ENCODE results near the gene PTPRE.

Gene PTPRE

DNA sequence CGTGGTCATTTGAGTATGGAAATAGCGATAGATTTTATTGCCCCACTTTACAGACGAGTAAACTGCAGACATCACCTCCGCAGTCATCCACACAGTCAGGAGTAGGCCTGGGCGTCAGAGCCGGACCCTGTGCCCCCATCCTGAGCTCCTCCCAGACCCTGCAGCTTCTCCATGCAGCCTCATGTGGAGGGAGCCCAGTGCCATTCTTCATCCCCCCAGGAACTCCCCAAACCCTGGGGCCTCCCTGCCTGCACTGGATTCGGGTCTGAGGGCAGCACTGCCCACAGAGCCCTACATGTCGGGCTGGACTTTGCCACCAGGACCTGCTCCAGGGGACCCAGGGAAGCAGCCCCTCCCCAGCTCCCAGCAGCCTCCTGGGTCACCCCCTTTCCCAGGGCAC is 118.5 kb downstream of the PTPRE start:
- DNase-seq (ENCODE audit: low read depth in 2 of 2): no peak

DNA sequence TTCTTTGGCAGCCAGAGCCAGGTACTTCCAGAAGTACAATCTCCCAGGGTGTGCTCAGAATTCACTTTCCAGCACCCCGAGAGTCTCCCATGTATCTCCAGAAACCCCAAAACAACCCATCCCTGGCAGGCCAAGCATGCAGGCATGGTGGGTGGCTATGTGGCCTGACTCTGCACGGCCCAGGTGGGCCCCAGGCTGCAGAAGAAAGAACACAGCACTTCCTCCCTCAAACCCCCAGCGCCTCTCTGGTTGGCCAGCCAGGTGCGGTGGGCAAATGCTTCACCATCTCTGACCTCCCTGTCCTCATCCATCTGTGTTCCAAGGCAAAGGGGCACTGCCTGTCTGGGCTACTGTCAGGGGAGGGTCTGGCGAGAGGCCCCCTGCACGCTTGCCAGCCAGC is 119.0 kb downstream of the PTPRE start:
- DNase-seq (ENCODE audit: low read depth in 2 of 2): no peak

DNA sequence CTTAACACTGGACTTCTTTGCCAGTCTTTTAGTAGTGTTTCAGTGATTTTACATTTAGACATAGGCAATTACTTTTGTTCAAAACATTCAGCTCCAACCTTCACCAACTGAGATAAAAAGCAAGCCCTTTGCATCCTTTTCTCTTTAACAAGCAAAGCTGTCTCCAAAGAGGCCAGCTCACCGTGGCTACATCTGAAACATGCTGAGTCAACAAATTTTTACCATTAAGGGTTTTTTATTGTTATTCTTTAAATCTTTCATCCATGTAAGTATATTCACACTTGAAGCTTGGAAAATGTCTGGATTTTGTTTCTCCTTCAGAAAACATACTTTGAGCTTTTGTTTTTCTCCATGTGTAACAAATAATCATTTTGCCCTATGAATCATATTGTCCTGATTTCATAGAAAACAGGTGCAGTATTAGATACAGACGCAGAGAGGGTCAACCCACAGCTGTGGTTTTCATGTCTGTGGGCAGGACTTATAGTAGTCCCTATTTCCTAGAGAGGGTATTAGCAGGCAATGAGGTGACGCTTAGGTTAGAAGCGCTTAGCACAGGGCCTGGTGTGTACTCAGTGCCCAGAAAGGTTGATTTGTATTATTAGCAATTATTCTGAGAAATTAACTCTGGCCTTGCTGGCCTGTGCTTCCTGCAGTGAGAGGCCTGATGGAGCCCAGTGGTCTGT is 119.9 kb downstream of the PTPRE start:
- DNase-seq (ENCODE audit: low read depth in 2 of 2): no peak

DNA sequence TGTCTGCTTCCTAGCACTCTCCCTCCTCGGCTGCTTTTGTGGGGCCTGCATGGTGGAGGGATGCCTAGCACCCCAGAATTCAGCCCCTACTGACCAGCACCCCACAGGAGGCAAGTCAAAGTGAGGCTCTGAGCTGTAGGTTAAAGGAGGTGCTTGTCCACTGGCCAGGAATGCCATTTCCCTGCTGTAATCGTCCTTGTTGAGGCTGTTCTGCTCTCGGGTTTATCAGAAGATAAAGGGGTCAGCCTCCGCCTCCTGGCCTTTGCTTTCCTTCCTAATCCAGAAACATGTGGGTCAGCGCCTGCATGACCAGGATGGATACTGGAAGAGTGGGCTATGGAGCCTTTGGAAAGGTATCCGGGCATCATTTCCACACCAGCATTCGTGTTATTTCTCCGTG is 120.4 kb downstream of the PTPRE start:
- DNase-seq (ENCODE audit: low read depth in 2 of 2): no peak

DNA sequence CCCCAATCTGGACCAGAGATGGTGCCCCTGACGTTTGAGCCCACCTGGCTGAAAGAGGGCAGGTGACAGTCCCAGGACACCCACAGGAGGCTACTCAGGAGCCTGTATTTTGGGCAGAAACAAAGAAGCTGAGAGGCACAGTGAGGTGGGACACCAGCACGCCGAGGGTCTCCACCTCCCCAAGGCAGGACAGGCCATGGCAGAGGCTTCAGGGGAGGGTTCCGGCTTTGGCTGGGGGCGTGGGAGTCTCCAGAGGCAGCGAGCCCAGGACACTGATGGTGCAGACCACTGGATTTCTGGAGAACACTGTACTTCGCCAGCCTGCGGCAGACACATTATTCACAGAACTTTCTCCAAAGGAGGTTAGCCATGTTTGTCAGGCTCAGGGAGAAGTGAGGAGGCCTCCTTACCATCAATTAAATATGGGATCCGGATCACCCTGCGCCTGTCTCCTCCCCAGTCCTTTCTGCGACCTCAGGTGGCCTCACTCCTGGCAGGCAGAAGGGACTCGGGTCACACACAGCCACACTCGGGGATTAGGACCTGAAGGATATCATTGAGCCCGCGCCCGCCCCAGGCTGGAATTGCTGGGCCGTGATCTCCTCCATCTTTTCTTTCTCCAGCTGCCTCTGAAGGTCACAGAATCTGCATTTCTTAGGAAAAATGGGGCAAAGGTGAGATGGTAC is 121.1 kb downstream of the PTPRE start:
- no peak for DNase-seq (ENCODE audit: low read depth in 2 of 2)

DNA sequence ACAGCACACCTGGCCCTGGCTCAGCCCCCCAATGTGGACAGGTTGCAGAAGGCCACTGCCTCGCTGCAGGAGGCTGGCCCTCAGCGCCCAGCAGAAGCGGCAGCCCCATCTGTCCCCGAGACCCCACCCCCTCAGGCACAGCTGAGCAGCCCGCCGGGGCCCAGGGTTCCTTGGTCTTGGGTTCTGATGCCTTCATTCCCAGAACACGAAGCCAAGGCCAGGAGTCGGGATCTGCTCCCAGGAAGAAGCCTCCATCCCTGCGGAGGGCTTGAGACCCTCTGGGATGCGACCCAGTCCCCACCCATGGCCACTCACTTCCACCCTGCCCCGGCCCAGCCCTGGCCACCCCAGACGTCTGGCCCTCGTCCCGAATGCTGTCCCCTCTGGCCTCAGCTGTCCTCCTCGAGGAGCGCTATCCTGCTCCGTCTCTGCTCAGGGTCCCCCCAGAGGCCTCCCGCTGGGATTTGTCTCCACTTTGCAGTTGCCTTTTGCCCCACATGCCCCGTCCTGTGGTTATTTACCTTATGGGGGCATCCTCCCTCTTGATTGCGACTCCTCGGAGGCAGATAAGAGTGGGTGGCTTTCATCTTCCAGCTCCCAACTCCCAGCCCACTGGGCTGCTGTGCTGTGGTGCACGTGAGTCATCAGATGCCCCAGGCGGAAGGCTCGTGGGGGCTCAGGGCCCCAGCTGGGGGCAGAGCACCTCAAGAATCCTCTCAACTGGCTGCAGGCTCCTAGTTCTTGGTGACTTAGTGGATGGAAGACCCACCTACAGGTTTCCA is 121.8 kb downstream of the PTPRE start:
- no peak for DNase-seq (ENCODE audit: low read depth in 2 of 2)

DNA sequence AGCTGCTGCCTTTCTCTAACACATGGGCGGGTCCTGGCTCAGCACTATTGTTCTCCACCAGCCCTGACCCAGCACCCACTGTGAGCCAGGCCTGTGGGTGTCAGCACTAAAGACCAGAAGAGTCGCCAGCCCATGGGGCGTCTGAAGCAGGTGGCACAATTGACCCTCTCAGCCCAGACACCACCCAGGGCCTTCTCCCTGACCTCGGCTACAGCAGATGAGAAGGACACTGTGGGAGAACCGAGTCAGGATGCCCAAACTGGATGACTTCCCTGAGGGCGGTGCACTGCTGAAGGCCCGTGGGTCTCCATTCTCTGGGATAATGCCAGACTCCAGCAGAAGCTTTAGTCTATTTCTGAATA is 122.4 kb downstream of the PTPRE start:
- no peak for DNase-seq (ENCODE audit: low read depth in 2 of 2)

DNA sequence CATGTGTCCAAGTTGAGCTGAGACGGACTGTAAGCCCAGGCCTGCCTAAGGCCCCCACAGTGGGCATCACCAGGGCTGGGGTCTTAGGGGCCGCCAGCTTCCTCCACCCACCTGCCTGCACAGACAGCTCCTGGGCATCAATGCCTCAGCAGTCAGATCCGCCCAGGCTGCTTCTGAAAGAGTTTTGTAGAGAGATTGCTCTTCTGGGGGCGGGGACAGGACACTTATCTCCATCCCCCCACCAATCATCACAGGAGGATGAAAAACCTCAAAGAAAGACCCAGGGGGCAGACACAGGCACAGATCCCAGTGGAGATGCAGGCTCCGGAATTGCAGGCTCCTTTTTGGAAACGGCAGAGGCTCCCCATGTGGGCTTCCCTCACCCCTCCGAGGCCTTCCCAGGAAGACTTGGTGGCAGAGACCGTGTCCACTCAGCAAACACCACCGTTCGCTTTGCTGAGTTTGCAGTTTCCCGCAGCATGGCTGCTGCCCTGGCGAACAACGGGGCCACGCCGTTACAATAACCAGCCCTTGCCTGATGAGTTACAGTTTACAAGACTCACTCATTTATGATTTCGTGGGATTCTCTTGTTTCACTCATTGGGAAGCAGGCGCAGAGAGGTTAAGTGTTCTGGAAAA is 122.9 kb downstream of the PTPRE start:
- no peak for DNase-seq (ENCODE audit: low read depth in 2 of 2)

DNA sequence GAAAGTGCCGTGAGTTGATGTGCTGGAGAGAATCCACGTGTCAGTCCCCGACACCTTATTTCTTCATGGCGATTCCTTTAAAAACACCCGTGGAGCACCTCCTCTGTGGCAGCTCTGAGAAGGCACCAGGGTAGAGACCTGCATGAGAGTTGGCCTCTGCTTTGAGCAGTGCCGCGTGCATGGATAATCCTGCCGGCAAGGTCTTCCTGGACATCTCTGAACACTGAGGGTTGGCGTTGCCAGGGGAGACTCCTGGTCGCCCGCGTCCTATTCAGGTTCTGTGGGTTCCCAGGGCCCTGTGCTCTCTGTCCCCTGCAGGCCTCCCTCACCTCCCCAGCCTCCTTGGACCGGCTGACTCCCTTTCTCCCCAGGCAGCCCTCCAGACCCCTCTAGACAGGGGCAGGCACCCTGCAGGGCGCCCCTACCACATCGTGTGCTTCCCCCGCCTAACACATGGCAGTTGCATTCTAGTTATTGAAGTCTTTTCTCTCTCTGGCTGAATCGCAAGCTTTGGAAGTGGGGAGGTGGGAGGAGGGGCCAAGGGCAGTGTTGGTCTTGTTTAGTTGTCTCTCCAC is 123.7 kb downstream of the PTPRE start:
- DNase-seq (ENCODE audit: low read depth in 2 of 2): no peak

DNA sequence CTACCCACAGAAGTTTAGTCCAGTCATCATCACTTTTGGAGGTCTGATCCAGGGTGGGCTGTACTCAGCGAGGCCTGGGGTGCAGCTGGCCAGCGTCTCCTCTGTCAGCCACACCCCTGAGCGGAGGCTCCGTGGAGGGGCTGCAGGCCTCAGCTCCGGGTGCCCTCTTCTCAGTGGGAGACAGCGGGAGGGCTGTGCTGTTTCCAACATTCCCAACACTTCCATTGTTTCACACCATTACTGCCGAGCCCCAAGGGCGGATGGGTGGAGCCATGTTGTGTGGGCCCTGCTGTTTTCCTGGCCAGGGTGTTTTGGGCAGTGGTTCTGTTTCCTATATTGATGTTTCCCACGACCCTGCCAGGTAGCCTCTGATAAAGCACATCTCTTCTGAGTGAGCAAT is 124.3 kb downstream of the PTPRE start:
- no peak for DNase-seq (ENCODE audit: low read depth in 2 of 2)

DNA sequence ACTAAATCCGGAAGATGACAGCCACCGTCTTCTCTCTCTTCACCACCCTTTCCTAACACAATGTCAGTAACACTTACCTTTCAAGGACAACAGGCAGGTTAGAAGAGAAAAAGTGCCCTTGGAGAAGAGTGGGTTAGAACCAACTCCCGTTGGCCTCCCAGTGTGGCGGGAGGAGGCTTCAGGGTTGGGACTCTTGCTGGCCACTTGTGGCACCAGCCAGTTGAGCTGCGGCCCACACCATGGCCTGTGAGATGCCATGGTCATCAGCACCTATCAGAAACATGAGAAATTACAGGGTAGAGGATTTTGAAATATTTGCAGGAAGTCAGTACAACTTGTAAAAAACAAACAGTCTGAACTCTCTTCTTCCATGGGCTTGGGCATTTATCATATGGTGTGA is 125.6 kb downstream of the PTPRE start:
- DNase-seq (ENCODE audit: low read depth in 2 of 2): no peak

DNA sequence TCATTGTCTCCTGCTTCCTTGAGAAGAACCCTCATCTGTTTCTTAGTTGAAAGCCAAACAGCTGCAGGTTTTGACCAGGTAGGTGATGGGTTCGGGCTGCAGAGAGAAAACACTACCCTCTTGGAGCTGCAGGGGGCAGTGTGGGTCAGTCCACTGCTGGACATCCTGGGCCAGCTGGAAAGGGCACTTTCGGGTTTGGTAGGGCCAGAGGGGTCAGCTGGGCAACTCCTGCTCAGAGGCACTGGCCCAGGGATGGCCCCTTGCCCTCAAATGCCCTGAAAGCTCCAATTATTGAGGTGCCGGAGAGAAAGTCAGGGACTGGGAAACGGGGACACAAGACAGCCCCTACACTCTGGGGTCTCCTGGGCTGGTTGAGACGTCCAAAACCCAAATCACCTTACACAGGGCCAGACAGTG is 128.7 kb downstream of the PTPRE start:
- peak; percentile 18 to 62 for DNase-seq (ENCODE audit: low read depth in 2 of 2)

DNA sequence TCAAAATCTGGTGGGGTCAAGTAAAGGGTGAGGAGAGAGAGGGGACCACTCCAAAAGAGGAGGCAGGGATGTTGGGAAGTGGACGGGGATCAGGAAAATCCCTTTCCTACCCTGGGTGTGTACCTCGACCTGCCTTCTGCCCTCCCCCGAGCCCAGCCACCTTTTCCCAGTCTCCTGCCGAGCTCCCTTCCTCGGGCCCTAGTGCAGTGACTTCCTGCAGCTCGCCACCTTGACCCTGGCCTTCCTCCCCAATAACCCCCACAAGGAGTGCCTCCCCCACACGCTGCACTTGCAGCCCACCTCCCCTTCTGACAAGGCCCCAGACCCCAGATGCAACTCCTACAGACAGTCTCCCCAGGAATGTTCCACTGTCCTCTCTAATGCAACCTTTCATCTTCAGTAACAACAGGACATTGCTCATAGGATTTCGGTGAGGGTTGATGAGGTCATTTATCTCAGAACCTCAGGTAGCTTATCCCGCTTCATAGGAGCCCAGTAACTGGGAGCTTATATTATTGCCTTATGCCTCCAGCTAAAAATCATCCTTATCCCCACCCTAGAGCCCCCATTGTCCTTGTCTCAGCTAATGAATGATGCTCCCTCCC is 129.2 kb downstream of the PTPRE start:
- no peak for DNase-seq (ENCODE audit: low read depth in 2 of 2)

DNA sequence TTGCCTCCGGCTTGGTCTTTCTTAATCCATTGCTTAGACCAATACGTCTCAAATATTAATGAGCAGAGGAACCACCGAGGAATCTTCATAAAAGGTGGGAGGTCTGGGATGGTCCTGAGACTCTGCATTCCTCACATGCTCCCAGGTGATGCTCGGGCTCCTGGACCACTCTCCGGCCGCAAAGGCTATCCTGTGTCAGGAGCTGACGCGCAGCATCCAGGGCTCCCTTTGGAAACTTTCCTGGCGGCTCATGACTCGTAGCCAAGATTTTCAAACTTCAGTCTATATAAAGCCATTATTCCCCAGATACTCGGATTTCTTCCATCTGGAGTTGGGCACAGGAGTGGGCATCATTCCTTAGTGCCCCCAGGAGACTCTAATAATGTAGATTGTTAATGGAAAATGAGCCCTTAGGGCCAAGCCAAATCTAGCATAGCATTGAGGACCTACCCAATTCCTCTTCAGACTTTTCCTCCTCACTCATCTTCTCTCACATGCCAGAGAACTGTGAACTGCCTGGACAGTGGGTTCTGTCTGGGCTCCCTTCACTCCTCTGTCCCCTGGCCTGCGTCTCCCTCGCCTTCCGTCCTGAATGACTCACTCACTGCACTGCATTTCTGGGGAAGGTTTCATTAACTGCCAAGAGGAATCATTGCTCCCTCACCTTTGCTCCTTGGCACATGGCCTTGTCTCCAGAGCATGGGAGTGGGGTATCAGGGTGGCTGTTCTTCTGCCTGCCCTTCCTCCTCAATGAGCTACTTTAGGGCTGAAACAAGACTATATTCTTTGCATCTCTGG is 130.0 kb downstream of the PTPRE start:
- DNase-seq (ENCODE audit: low read depth in 2 of 2): no peak

DNA sequence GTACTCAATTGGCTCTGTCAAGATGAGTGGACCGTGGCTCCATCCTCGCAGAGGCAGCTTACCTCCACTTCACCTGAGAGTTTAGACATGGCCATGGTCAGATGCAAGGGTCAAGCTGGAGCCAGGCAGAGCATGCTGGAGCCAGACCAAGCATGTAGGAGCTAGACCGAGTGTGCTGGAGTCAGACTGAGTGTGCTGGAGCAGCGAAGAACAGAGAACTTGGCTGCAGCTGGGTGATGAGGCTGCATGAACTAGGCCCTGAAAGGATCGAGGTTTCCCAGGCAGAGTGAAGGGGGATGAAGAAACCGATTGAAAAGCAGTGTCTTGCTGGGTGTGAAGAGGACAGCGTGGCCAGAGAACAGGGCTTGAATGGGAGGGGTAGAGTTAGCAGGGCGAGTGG is 133.2 kb downstream of the PTPRE start:
- no peak for DNase-seq (ENCODE audit: low read depth in 2 of 2)

DNA sequence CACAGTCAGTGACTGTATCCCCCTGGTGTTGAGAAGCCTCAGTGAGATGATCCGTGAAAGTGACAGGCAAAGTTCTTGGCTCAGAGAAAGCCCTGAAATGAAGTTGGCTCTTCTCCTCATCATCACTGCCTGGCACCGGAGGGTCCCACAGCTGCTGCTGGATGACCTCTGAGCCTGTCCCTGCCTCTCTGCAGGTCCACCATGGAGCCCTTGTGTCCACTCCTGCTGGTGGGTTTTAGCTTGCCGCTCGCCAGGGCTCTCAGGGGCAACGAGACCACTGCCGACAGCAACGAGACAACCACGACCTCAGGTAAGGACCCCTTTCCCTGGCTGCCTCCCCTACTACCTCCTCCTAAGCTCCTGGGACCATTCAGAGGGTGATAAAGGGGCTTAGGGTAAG is 133.8 kb downstream of the PTPRE start:
- no peak for DNase-seq (ENCODE audit: low read depth in 2 of 2)

DNA sequence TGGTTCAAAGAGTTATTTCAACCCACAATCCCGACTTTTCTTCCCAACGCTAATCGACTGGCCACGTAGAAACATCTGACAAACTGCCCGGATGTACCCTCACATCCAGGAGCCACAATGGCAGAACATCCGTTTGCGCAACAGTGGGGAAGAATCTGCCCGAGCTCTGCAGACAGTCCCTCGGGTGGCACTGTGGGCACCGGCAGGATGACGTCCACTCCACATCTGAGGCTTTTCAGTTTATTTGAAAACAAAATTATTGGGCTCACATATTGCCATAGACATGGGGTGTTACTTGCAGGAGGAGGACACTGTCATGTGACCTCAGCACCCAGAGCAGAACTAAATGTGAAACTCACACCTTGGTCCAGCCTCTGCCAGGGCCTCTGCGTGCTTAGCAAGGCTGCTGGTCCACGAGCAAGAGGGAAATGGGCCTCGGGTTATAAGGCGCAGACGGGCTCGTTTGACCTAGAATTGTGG is 135.3 kb downstream of the PTPRE start:
- DNase-seq (ENCODE audit: low read depth in 2 of 2): no peak

DNA sequence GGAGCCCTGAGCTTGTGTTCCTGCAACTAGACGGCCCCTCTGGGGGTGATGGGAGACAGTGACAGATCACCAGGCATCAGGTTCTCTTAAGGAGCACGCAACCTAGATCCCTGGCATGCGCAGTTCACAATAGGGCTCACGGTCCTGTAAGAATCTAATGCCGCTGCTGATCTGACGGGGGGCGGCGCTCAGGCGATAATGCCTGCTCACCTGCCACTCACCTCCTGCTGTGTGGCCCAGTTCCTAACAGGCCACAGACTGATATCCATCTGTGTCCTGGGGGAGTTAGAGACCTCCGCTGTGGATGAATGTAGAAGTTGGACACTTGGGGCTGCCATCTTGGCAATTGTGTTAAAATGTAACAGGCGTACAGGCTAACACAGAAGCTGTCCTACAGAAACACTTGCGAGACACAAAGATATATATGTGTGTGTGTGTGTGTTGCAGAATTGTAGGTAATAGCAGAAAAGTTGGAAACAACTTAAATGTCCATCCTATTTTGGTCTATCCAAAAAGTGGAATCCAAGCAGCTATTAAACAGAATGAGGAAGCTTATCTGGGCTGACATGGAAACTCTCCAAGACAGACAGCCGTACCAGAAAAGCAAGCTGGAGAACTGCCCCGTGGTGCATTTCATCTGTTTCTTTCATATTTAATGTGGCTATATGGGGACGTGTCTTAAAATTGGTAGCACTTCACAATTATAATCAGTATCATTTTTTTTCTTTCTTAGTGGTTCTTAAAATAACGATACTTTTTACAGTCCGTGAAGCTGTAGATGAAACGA is 136.5 kb downstream of the PTPRE start:
- no peak for DNase-seq (ENCODE audit: low read depth in 2 of 2)

DNA sequence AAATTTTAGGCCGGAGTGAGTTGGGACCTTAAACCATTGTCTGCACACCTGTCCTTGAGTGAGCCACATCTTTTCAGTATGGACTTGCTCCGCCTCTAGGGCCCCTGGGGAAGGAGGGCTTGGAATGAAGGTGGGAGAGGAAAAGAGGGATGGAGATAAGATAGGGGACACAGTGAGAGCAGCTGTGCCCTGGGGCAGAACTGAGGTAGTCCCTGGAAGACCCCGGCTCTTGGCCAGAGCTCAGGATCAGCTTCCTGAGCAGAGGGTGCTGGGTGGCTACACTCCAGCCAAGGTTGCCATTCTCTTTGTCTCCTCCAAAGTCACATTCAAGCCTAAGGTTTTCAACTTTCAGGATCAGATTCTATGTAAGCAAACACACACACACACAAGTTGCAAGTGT is 137.3 kb downstream of the PTPRE start:
- no peak for DNase-seq (ENCODE audit: low read depth in 2 of 2)

Measured in stimulated activated CD4-positive, alpha-beta T cell treated with anti-CD3 and anti-CD28 coated beads, Interleukin-12 subunit alpha, Interleukin-12 subunit beta, amount 100 ng/mL, for 24 hours (primary cell).